ENCODE measurements around the gene IGSF21. TPM values are rescaled to one million over a fixed set of nuclear protein-coding genes. Genes with fewer than 3 reads are reported as not detected.

IGSF21 gene
- total RNA-seq, 1 donor from 2014 or later = not detected

GRCh38 chr1:18417316-18418269 is 310.0 kb downstream of the IGSF21 start:
- DNase-seq (ENCODE audit: low read depth) = no peak
- TF ChIP-seq CTCF (conservative IDR thresholded peaks at IDR 0.05; ENCODE audit: low read depth, low read length) = no peak
- H3K4me3 ChIP-seq (ENCODE audit: low read depth, low read length) = no peak overlapping the region

- no peak for DNase-seq (ENCODE audit: low read depth)
- TF ChIP-seq CTCF (conservative IDR thresholded peaks at IDR 0.05; ENCODE audit: low read depth, low read length) = no peak
- H3K4me3 ChIP-seq (ENCODE audit: low read depth, low read length) = no peak overlapping the region
Measured at GRCh38 chr1:18419113-18419844, 311.7 kb downstream of the IGSF21 start.

GRCh38 chr1:18419845-18420184 is 312.2 kb downstream of the IGSF21 start:
- no peak for DNase-seq (ENCODE audit: low read depth)
- no peak for TF ChIP-seq CTCF (conservative IDR thresholded peaks at IDR 0.05; ENCODE audit: low read depth, low read length)
- no peak overlapping the region for H3K4me3 ChIP-seq (ENCODE audit: low read depth, low read length)

GRCh38 chr1:18422076-18422777 is 314.6 kb downstream of the IGSF21 start:
- no peak overlapping the region for H3K4me3 ChIP-seq (ENCODE audit: low read depth, low read length)
- TF ChIP-seq CTCF (conservative IDR thresholded peaks at IDR 0.05; ENCODE audit: low read depth, low read length) = no peak
- DNase-seq (ENCODE audit: low read depth) = no peak

- H3K4me3 ChIP-seq (ENCODE audit: low read depth, low read length) = no peak overlapping the region
- TF ChIP-seq CTCF (conservative IDR thresholded peaks at IDR 0.05; ENCODE audit: low read depth, low read length) = no peak
- no peak for DNase-seq (ENCODE audit: low read depth)
Measured at GRCh38 chr1:18422954-18423353, 315.4 kb downstream of the IGSF21 start.

GRCh38 chr1:18426580-18426979 is 319.0 kb downstream of the IGSF21 start:
- no peak for DNase-seq (ENCODE audit: low read depth)
- no peak for TF ChIP-seq CTCF (conservative IDR thresholded peaks at IDR 0.05; ENCODE audit: low read depth, low read length)
- H3K4me3 ChIP-seq (ENCODE audit: low read depth, low read length) = no peak overlapping the region
